Fibroblast of peridontal ligament (primary cell): ENCODE data around the gene CEBPE.

Source experiments
- DNase-seq: peaks from one replicate; pipeline ENCODE4 v3.0.0-alpha.2; 2010; ENCODE audit errors: extremely low read depth

CEBPE gene

GRCh38 chr14:23118506-23119362, at the start of gene CEBPE:
Gene CEBPE (minus strand): TSS chr14:23119255. CDS start chr14:23119091, 164 bp downstream.
- DNase-seq: no peak

DNA sequence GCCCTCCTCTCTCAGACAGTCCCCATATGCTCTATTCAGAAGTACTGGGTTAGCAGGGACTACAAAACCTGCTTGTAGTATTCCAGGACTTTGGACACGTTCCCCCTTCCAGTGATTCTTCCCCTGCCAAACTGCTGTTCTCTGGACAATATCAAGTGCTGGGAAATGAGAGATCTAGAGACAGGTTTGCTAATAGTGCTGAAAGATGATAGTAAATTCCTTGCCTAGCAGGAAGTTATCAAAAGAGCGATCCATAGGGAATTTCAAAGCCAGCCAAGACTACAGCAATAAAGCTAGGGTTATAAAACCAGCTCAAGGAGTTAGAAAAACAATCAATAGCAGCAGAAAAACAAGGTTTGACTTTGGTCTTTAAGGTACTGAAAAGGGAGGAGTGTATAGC, 49.2 kb upstream of the CEBPE start:
- no peak for DNase-seq

GRCh38 chr14:23167116-23167847, 48.2 kb upstream of the CEBPE start:
- no peak for DNase-seq

- no peak for DNase-seq
Measured at GRCh38 chr14:23164949-23165348, 45.9 kb upstream of the CEBPE start.

DNA sequence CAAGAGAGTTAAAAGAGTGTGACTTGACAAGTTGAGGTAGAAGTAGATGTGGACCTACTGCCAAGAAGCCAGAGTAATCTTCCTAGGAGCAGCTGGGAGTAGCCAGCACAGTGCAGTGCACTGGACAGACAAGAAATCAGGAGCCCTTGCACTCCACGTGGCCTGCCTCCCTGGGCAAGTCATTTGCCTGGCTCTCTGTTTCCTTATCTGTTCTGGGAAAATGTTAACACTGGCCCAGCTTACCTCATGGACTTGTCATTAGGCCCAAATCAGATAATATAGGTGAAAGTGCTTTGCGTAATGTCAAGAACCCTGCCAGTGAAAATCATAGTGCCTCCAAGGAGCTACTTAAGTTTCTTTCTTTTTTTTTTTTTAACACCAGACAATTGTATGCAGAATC, 45.2 kb upstream of the CEBPE start:
- DNase-seq: no peak

DNA sequence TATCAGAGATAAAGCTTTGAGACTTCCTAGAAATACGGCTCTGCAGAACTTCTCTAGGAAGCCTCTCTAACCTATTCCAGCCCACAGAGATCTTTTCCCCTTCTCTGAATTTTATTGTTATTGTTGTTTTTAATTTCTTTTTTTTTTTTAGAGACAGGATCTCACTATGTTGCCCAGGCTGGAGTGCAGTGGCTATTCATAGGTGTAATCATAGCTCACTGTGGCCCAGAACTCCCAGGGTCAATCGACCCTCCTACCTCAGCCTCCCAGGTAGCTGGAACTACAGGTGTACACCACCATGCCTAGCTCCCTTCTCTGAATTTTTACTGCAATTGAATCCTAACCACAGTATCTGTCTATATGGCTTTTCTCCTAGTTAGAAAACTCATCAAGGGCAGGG, 44.8 kb upstream of the CEBPE start:
- no peak for DNase-seq

DNA sequence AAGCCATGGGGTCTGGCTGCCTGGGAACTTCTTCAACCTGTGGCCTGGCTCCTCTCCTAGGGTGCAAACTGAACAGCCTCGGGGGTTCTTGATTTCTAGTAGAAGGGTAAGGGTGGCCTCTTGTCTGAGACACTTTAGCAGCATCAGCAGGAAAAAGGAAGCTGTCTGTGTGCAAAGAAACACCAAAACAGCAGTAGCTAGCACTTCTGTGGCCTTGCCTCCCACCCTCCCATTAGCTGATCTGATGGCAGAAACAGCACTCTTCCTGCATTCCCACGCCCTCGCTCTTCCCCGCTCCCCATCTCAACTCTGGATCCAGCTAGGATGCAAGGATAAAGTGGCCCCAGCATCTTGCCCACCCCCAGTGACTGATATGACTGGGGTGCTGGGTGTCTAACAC, 43.7 kb upstream of the CEBPE start:
- no peak for DNase-seq

DNA sequence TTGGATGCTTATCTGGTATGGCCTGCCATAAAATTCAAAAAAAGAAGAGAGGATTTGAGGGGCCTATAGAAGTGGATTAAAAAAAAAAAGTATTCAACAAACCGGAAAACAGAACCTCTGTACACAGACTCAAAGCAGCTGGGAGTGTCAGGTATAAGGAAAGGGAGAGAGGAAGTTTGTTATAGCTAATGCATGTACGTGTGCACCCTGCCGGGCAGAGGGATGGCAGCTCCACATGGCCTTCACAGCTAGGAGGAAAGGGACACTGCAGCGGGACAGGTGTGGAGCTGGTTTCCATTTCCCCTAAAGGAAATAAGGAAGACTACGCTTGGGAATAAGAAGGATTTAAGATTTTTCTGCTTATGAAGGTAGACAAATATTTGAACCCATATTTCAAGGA, 43.0 kb upstream of the CEBPE start:
- no peak for DNase-seq

- peak; percentile 92 for DNase-seq
Measured at GRCh38 chr14:23160924-23161522, 42.0 kb upstream of the CEBPE start.

- peak; percentile 51 for DNase-seq
Measured at GRCh38 chr14:23159532-23159931, 40.5 kb upstream of the CEBPE start.

DNA sequence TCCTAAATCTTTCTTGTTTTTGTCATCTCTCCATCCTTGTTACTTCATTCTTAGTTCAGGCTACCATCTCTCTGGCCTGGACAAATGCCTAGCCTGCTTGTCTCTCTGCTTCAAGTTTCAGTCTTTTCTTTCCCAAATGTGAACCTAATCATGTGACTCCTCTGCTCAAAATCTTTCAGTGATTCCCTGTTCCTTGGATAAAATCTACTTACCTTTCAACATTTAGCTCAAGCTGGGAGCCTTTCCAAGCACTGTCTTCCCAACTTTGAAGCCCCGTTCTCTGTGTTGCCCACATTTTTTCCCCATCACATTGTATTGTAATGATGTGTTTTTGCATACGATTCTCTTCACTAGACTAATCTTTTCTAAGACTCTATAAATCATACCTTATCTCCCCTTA, 39.7 kb upstream of the CEBPE start:
- DNase-seq: peak; percentile 15

- DNase-seq: peak; percentile 97
Measured at GRCh38 chr14:23154964-23155587, 36.0 kb upstream of the CEBPE start.

GRCh38 chr14:23153851-23154796, 35.1 kb upstream of the CEBPE start:
- DNase-seq: peak; percentile 94

DNA sequence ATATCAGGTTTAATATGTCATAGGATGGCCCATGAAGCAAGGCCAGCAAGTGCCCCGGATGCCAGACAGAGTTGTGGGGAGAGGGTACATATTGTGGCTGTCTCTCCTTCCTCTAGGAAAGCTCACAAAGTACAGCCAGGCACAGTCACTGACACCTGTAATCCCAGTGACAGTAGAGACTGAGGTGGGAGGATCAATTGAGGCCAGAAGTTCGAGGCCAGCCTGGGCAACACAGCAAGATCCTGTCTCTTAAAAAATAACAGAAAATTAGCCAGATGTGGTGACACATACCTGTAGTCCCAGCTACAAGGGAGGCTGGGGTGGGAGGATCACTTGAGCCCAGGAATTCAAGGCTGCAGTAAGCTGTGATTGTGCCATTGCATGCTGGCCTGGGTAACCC, 32.3 kb upstream of the CEBPE start:
- no peak for DNase-seq

DNA sequence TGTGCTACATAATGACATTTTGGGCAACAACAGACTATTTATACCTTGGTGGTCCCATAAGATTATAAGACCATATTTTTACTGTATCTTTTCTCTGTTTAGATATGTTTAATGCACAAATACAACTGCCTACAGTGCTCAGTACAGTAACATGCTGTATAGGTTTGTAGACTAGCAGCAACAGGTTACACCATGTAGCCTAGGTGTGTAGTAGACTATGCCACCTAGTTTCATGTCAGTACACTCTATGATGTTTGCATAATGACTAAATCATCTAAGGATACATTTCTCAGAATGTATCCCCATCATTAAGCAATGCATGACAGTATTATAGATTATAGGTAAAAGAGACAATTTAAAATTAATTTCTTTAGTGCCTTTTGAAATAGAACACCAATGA, 30.7 kb upstream of the CEBPE start:
- no peak for DNase-seq

- DNase-seq: peak; percentile 62
Measured at GRCh38 chr14:23148591-23149249, 29.7 kb upstream of the CEBPE start.

GRCh38 chr14:23147676-23148075, 28.6 kb upstream of the CEBPE start:
- peak; percentile 38 for DNase-seq

DNA sequence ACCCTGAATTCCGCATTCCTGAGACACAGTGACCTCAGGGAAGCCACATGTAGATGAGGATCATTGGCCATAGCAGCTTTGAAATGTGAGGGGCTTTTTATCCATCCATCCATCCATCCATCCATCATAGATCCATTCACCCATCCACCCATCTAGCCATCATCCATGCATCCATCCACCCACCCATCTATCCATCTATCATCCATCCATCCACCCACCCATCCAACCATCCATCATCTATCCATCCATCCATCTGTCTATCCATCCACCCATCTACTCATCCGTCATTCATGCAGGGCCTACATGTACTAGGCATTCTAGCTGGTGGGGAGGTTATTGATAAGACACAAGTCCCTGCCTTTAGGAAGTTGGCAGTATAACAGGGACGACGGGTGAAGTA, 27.9 kb upstream of the CEBPE start:
- DNase-seq: no peak

DNA sequence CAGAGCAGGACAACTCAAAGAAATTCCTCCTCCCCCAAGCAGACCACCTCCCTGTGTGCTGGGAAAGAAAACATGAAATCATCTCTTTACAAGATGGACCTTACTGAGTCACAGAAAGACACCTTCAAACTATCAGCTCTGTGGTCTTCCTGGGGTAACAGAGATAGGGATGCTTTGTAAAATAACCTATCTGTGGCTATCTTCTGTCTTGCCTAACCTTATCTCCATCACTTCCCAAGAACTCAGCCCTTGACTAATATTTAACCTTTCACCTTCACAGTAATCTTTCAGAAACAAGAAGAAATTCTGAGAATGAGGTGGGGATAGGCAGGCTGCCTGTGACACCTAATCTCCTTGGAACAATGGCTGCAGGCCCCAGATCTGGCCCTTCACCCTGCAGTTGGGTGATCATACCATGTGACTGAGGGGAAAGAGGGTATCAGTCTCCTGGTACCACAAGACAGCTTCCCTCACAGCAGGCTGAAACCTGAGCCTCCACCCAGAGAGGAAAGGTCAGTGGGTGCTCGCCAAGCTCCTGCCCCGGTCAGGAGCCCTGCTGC, 27.4 kb upstream of the CEBPE start:
- DNase-seq: no peak

GRCh38 chr14:23145794-23146350, 26.8 kb upstream of the CEBPE start:
- DNase-seq: peak; percentile 31
